Dendritic cell treated with granulocyte-macrophage colony-stimulating factor and Interleukin-4, amounts not matched to agents 40 ng/mL and 50 ng/mL, for 4 days (primary cell): ENCODE measurements around the gene PWWP2B.

ENCODE experiments used
- H3K27ac Mint-ChIP-seq: one replicate; pipeline ENCODE4 v1.8.0; 2022; ENCODE audit warnings: mild to moderate bottlenecking, mixed read lengths
- H3K27me3 Mint-ChIP-seq: one replicate; pipeline ENCODE4 v1.8.0; 2022; ENCODE audit warnings: mild to moderate bottlenecking, mixed read lengths
- H3K36me3 Mint-ChIP-seq: one replicate; pipeline ENCODE4 v1.8.0; 2022; ENCODE audit warnings: low read depth, mixed read lengths
- H3K4me1 Mint-ChIP-seq: one replicate; pipeline ENCODE4 v1.8.0; 2022; ENCODE audit warnings: low read depth, mixed read lengths
- H3K4me3 Mint-ChIP-seq: one replicate; pipeline ENCODE4 v1.8.0; 2022; ENCODE audit warnings: mild to moderate bottlenecking, moderate library complexity, mixed read lengths
- H3K9me3 Mint-ChIP-seq: one replicate; pipeline ENCODE4 v1.8.0; 2022; ENCODE audit warnings: mixed read lengths
- intact Hi-C: fragments of 100-400 bp; cut with micrococcal nuclease; formaldehyde crosslinking; loops from one replicate; pipeline ENCODE4 v1.15.0; 2022

The PWWP2B gene

GRCh38 chr10:132414402-132415016, 17.5 kb downstream of the PWWP2B start:
- peaks cover 82% of the 10 kb centered on the region for H3K4me1 Mint-ChIP-seq
- peaks cover 57% of the 10 kb centered on the region for H3K36me3 Mint-ChIP-seq
- no peaks in the 10 kb centered on the region for H3K9me3 Mint-ChIP-seq
- intact Hi-C loops, result no loop called here
- no peaks in the 10 kb centered on the region for H3K27me3 Mint-ChIP-seq
- peak overlapping the region; percentile 57 for H3K27ac Mint-ChIP-seq
- no peak overlapping the region for H3K4me3 Mint-ChIP-seq

DNA sequence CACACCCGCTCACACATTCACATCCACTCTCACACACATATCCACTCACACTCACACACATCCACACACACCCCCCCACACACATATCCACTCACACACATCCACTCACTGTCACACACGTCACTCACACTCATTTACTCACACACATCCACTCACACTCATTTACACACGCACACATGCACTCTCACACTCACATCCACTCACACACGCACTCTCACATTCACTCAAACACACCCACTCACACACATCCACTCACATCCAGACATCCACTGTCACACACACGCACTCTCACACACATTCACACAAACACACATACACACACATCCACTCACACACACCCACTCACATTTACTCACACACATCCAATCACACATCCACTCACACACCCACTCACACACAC, 18.3 kb downstream of the PWWP2B start:
- Mint-ChIP-seq H3K9me3 (no peaks in the 10 kb centered on the region), H3K4me1 (peaks cover 81% of the 10 kb centered on the region), H3K27me3 (no peaks in the 10 kb centered on the region), H3K36me3 (peaks cover 49% of the 10 kb centered on the region), H3K4me3 (no peak overlapping the region), H3K27ac (peak overlapping the region; percentile 96)
- intact Hi-C loops, result no loop called here

DNA sequence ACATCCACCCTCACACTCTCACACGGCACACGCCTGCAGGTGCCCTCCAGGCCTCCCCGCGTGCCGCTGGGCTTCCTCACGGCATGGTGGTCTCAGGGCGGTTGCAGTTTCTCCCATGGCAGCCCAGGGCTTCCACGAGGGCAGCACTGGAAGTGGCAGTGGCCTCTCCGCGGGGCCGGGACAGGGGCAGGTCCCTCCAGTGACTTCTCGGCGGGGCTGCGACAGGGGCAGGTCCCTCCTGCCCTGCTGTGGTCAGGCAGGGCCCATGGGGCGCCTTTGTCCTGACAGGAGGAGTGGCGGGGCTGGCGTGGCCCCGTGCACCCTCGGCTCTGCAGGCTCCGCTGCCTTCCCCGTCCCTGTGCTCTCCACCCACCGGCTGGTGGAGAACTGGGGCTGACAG, 19.0 kb downstream of the PWWP2B start:
- Mint-ChIP-seq H3K9me3 (no peaks in the 10 kb centered on the region), H3K27ac (peak overlapping the region; percentile 96)

DNA sequence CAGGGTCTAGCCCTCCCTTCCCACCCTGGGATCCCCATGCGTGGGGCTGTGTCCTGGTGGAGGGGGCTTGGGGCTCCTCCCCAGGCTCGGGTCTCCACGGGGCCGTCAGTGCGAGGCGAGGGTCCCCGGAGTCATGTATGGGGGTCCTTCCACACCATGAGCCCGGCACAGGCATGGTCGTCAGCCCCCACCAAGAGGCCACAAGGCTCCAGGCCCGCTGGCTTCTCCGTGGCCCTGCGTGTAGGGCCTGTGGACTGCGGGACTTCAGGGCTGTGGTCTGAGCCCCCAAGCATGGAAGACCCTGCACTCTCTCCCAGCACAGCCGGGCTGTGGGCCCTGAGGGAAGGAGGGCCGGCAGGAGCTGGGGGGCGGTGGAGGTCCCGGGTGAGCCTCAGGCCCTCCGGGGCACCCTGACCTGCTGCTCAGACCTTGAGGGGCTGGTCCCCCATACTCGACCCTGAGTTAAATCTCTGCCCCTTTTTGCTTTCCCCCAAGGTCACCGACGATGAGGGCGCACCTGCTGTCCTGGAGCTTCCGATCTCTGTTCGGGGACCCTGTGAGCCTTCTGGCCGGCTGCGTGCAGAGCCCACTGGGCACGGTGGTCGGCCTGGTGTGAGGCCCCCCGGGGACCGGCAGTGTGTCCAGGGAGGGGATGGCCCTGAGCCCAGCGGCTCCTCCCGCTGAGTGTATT, 19.7 kb downstream of the PWWP2B start:
- H3K4me3 Mint-ChIP-seq, result no peak overlapping the region
- H3K9me3 Mint-ChIP-seq, result no peaks in the 10 kb centered on the region
- intact Hi-C loops, result no loop called here
- H3K36me3 Mint-ChIP-seq, result peaks cover 42% of the 10 kb centered on the region
- H3K27ac Mint-ChIP-seq, result peak overlapping the region; percentile 96
- H3K27me3 Mint-ChIP-seq, result no peaks in the 10 kb centered on the region
- H3K4me1 Mint-ChIP-seq, result peaks cover 81% of the 10 kb centered on the region

More for the DNA sequence above, 19.0 kb downstream of the PWWP2B start:
- Mint-ChIP-seq H3K36me3 (peaks cover 42% of the 10 kb centered on the region), H3K4me3 (no peak overlapping the region), H3K27me3 (no peaks in the 10 kb centered on the region), H3K4me1 (peaks cover 81% of the 10 kb centered on the region)
- intact Hi-C loops, result no loop called here

DNA sequence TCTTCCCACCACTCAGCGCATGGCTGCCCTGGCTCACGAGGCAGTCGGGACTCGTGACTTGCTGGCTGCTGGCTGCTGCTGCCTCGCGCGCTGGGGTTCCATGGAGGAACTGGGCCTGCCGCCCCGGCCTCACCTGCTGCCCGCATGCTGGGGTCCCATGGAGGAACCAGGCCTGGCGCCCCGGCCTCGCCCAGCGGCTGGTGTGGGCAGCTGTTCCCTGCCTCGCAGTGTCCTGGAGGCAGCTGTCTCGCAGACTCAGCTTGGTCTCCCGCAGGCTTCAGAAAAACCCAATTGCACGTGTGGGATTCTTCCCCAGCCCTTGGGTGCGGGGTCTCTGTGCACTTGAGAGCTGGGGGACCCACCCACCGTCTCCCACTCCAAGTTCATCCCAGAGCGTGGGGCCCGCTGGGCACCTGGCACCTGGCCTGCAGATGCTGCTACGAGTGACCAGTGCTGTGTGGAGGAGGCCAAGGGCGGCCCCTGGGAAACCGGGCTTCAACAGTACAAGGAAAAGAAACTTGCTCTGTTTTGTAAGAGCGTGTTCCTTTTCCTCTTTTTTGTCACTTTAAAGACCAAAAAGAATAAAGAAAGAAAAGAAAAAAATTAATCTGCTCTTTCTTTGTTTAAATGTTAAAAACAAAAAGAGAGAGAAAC, 20.4 kb downstream of the PWWP2B start:
- Mint-ChIP-seq H3K4me1 (peaks cover 81% of the 10 kb centered on the region), H3K27ac (peak overlapping the region; percentile 96), H3K9me3 (no peaks in the 10 kb centered on the region), H3K4me3 (no peak overlapping the region), H3K36me3 (peaks cover 42% of the 10 kb centered on the region), H3K27me3 (no peaks in the 10 kb centered on the region)
- intact Hi-C loops, result no loop called here

DNA sequence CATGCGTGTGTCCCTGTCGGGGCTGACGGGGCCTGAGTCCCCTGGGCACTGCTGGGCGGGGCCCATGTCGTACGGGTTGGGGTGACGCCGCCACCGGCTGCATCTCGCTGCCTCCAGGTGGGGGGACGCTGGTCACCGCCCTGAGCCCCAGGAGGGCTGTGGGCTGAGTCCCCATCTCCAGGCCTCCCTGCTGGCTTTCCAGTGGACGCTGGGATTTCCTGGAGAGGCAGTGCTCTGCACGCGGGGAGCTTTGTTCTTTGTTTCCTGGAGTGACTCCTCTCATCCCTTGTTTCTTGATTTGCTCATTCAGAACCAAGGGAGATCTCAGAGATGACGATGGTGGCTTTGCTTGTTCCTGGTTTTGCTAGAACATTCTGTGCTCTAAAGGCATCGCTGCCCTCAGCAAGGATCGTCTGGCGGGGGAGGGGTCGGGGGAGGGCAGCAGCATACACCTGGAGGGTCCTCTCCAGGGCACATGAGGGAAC, 21.0 kb downstream of the PWWP2B start:
- Mint-ChIP-seq H3K4me3 (peak overlapping the region; percentile 30), H3K36me3 (peaks cover 37% of the 10 kb centered on the region), H3K9me3 (no peaks in the 10 kb centered on the region), H3K27me3 (no peaks in the 10 kb centered on the region), H3K4me1 (peaks cover 81% of the 10 kb centered on the region), H3K27ac (peak overlapping the region; percentile 96)
- intact Hi-C loops, result no loop called here

- intact Hi-C loops, result no loop called here
- Mint-ChIP-seq H3K4me3 (peak overlapping the region; percentile 30), H3K9me3 (no peaks in the 10 kb centered on the region)
Observed at GRCh38 chr10:132418527-132419416, 21.8 kb downstream of the PWWP2B start.

DNA sequence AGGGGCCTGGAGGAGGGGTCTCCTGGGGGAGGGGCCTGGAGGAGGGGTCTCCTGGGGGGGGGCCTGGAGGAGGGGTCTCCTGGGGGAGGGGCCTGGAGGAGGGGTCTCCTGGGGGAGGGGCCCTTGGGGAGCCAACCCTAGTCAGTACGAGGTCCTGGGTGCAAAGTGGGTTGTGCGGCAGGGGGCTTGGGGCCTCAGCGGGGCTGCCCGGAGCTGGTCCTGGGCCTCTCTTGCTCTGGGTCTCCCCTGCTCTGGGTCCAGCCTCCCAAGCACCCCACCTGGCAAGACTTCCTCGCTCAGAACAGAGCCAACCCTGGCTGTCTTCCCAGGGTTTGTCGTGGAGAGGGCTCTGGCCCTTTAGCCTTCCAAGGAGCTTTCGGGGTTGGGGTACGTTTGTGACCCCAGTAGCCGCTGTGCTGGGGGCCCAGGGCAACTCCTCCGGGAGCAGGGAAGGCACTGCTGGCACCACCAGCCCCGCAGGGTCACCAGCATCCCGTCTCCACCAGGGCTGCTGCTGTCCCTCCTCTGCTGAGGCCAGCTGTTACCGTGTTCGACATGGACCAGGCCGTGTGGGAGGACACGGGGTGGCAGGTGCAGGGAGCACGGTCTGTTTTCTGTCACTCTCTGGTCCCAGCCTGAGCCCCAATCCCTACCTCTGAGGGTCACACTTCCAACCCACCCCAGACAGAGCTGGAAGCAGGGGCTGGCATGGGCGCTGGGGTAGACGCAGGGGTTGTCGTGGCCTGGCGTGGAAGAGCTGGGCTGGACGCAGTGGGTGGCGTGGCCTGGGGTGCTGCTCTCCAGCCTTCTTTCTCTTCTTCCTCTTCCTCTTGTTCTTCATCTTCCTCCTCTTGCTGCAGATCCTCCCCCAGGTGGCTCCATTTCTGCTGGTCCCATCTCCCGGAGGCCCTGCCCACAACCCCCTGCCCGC, 22.8 kb downstream of the PWWP2B start:
- Mint-ChIP-seq H3K27ac (peak overlapping the region; percentile 96), H3K4me3 (peak overlapping the region; percentile 51), H3K4me1 (peaks cover 79% of the 10 kb centered on the region), H3K27me3 (no peaks in the 10 kb centered on the region), H3K9me3 (no peaks in the 10 kb centered on the region), H3K36me3 (peaks cover 21% of the 10 kb centered on the region)
- intact Hi-C loops, result loop anchor here (5.0 kb wide), 1 partner anchor 33 kb away; no protein-coding TSS in a partner anchor

More at GRCh38 chr10:132418527-132419416, 21.8 kb downstream of the PWWP2B start:
- Mint-ChIP-seq H3K36me3 (peaks cover 32% of the 10 kb centered on the region), H3K27me3 (no peaks in the 10 kb centered on the region), H3K4me1 (peaks cover 82% of the 10 kb centered on the region), H3K27ac (peak overlapping the region; percentile 96)

DNA sequence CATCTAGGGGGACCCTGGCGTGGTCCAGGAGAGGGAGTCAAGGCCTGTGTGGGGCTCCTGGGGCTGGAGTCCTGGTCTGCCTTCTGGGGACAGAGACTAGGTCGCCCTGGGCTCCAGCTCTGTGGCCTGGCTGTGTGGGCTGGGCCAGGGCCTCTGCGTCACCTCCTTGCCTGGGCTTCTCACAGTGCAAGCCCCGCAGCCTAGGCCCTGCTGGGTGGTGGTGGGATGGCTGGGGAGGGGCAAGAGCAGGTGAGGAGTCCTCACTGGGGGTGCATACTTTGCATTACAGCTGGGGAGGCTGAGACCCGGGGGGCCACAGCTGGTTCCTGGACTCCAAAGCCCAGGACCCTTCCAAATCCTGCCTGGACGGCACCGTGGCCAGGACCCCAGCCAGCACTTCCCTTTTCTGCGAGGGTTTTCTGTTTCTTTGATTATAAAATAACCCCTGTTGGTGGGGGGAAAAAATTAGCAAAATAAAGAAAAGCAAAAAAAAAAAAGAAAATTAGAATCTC, 23.5 kb downstream of the PWWP2B start:
- H3K27ac Mint-ChIP-seq, result peak overlapping the region; percentile 96
- H3K27me3 Mint-ChIP-seq, result no peaks in the 10 kb centered on the region
- H3K4me3 Mint-ChIP-seq, result peak overlapping the region; percentile 51
- peaks cover 72% of the 10 kb centered on the region for H3K4me1 Mint-ChIP-seq
- intact Hi-C loops, result loop anchor here (5.0 kb wide), 1 partner anchor 33 kb away; no protein-coding TSS in a partner anchor
- peaks cover 14% of the 10 kb centered on the region for H3K36me3 Mint-ChIP-seq
- H3K9me3 Mint-ChIP-seq, result no peaks in the 10 kb centered on the region

DNA sequence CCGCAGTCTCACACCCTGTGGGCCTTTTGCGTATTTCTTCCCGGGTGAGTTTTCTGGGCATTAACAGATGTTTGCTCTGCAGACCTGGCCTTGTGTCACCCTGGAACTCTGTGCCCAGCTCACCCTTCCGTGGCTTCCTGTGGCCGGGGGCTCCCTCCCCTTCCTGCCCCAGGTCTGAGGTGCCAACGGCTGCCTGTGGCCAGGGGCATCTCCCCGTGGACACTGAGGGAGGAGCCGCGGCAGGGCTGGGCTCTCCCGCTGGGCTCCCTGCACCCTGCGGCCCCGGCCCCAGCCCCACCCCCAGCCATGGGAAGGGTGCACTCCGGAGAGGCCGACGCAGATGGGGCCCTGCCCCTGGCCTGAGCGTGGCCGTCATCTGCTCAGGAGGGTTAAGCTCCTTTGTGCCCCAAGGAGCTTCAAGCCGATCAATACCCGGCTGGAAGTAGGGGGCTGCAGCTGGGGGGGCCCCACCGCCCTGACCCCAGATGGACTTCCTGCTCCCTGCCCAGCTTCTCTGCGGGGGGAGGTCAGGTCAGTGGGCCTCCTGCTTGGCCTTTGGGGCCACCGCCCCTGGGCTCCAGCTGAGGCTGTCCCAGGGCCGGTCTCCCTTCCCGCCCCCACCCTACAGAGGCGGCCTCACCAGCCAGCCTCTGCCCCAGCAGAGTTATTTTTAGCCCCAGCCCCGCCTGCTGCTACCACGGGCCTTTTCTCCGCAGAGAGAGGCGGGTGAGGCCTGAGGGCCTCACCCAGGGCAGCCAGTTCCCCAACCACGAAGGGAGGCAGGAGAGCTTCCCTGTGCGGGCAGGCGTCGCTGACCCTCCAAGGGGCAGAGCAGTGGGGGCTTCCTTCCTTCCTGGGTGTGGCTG, 24.2 kb downstream of the PWWP2B start:
- intact Hi-C loops, result loop anchor here (5.0 kb wide), 1 partner anchor 34 kb away; no protein-coding TSS in a partner anchor
- Mint-ChIP-seq H3K27me3 (no peaks in the 10 kb centered on the region), H3K9me3 (no peaks in the 10 kb centered on the region), H3K36me3 (peaks cover 7% of the 10 kb centered on the region), H3K27ac (peak overlapping the region; percentile 96), H3K4me3 (peak overlapping the region; percentile 76), H3K4me1 (peaks cover 66% of the 10 kb centered on the region)

GRCh38 chr10:132421847-132422751, 25.1 kb downstream of the PWWP2B start:
- H3K27ac Mint-ChIP-seq, result peak overlapping the region; percentile 96
- H3K27me3 Mint-ChIP-seq, result no peaks in the 10 kb centered on the region
- peak overlapping the region; percentile 76 for H3K4me3 Mint-ChIP-seq
- no peaks in the 10 kb centered on the region for H3K9me3 Mint-ChIP-seq
- H3K36me3 Mint-ChIP-seq, result peaks cover 3% of the 10 kb centered on the region
- intact Hi-C loops, result loop anchor here (5.0 kb wide), 1 partner anchor 35 kb away; no protein-coding TSS in a partner anchor
- H3K4me1 Mint-ChIP-seq, result peaks cover 59% of the 10 kb centered on the region
